ENCODE measurements around the gene RBP7.

Gene RBP7

DNA sequence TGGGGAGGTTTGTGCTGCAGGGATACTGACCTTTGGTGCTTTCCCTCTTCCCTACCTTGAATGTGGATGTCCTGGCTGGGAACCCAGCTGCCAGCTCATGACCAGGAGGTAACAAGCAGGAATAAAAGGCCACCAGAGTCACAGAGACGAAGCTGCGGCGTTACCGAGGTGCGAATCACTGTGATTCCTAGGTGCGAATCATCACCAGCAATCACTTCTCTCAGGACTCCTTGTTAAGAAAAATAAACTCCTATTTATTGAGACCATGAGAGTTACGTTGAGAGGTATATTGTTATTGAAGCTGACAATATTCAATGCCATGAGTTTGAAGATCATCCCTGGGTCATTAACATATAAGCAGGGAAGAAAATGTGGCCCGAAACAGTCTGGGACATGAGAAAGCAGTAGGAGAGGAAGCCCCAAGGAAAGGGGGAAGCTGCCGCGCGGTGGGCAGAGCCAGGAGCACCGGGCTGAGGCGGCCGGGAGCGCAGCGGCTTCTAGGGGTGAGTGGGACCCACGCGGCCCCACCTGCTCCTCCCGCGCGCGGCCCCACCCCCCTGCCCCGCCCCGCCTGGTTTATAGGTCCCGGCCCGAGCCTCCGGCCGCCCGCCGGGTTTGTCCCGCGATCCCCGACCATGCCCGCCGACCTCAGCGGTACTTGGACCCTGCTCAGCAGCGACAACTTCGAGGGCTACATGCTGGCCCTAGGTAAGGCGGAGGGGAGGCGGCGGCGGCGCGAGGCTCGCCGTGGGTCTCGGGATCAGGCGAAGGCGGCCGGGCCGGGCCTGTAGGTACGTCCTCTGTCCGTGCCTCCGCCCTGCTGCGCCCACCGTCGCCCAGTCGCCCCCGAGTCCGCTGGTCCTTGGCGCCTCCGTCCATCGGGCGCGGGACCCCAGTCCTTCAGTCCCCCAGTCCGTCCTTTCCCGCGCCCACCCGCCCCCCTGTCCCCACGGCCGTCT, at the start of gene RBP7:
RBP7 (plus strand) TSS at position 605 of the 959 bp plus-strand sequence; CDS start at position 636, 31 bp downstream.
- DNase-seq (ENCODE audit: low read depth) = no peak
- TF ChIP-seq, protein P1, sequence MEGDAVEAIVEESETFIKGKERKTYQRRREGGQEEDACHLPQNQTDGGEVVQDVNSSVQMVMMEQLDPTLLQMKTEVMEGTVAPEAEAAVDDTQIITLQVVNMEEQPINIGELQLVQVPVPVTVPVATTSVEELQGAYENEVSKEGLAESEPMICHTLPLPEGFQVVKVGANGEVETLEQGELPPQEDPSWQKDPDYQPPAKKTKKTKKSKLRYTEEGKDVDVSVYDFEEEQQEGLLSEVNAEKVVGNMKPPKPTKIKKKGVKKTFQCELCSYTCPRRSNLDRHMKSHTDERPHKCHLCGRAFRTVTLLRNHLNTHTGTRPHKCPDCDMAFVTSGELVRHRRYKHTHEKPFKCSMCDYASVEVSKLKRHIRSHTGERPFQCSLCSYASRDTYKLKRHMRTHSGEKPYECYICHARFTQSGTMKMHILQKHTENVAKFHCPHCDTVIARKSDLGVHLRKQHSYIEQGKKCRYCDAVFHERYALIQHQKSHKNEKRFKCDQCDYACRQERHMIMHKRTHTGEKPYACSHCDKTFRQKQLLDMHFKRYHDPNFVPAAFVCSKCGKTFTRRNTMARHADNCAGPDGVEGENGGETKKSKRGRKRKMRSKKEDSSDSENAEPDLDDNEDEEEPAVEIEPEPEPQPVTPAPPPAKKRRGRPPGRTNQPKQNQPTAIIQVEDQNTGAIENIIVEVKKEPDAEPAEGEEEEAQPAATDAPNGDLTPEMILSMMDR (IDR thresholded peaks at IDR 0.05; ENCODE audit: insufficient read depth, low read depth, low read length, missing control alignments) = no peak
- no peak within 1 kb of the TSS for H3K4me3 ChIP-seq (ENCODE audit: low read depth, low read length)

DNA sequence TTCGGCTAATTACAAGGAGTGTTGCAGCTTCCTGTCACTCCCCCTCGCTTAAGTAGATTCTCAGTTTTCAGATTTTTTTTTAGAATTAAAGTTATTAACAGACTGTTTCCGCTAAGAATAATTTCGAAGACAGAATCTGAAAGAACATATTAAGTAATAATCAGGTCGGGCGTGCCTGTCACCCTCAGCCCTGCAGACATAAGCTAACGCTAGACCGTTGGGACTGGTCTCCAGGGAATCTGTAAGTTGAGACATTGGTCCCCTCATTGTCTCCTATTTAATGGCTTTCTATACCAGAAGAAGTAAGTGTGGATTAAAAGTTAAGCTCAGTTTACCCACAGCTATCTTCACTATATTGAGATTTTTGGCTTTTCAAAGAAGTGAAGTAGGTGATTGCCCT, 39.3 kb upstream of the RBP7 start:
- no peak overlapping the region for H3K4me3 ChIP-seq (ENCODE audit: low read depth, low read length)
- no peak for DNase-seq (ENCODE audit: low read depth)
- TF ChIP-seq, protein P1 (IDR thresholded peaks at IDR 0.05; ENCODE audit: insufficient read depth, low read depth, low read length, missing control alignments) = no peak

DNA sequence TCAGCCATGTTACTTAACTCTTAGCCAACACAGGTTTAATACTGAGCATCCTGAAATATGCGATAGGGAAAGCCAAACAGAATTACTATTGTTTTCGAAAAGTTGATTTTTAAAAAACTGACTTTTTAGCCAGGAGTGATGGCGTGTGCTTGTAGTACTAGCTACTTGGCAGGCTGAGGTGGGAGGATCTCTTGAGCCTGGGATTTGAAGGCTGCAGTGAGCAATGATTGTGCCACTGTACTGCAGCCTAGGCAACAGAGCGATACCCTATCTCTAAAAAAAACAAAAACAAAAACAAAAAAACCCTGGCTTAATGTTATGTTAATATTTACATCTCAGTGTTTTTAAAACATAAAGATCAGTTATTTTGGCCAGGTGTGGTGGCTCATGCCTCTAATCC, 37.0 kb upstream of the RBP7 start:
- no peak for DNase-seq (ENCODE audit: low read depth)
- TF ChIP-seq, protein P1 (IDR thresholded peaks at IDR 0.05; ENCODE audit: insufficient read depth, low read depth, low read length, missing control alignments) = no peak
- H3K4me3 ChIP-seq (ENCODE audit: low read depth, low read length) = no peak overlapping the region

DNA sequence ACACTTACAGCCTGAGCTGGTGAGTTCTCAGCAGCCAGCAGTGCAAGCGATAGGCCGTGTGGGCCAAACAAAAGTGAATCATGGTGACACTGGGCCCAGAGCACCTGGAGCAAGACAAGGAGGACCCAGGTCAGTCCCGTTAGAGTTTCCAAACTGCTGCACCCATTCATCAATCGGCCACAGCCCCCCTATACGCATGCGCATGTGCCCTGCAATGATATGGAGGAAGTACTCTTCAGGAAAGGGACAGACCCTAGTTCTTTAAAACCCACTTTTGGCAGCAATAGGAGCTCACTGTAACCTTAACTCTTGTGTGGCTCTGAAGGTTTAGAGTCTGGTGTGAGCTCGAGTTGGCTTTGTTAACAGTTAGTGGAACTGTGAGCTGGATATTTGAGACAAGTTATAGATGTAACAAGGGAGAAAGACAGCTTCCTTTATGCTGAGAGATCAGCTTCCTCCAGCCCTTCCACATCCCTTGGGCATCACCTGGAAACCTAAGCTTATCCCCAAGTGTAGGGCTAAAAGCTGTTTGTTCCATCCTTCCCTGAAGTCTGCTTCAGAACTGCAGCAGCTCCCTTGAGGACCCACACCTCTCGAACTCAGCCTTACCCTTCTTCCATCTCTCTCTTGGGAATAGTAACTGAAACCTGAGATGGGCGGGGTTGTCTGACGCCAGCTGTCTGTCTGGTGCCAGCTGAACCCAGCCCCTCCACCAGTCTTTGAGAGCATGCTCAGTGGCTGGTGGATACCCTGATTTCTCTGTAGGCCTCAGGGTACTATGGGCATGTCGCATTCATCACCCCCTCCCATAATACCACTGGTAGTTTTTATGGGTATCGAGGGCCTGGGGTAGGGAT, 36.1 kb upstream of the RBP7 start:
- TF ChIP-seq, protein P1 (IDR thresholded peaks at IDR 0.05; ENCODE audit: insufficient read depth, low read depth, low read length, missing control alignments) = no peak
- peak; percentile 61 for DNase-seq (ENCODE audit: low read depth)
- peak overlapping the region; percentile 3 for H3K4me3 ChIP-seq (ENCODE audit: low read depth, low read length)

DNA sequence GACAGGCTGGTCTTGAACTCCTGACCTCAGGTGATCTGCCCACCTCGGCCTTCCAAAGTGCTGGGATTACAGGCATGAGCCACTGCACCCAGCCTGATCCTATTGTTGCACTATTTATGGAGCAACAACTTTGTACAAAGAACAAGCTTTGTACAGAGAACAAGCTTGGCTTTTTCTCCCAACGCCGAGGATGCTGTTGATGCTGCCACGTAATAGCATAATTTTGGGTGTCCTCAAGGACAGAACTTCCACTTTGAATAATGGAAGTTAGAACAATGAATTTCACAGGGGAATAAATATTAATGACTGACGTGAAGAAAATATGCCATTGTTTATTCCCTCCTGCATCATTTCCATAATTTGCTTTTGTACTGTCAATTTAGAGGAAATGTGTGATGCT, 12.8 kb upstream of the RBP7 start:
- DNase-seq (ENCODE audit: low read depth) = no peak
- TF ChIP-seq, protein P1 (IDR thresholded peaks at IDR 0.05; ENCODE audit: insufficient read depth, low read depth, low read length, missing control alignments) = no peak
- no peak overlapping the region for H3K4me3 ChIP-seq (ENCODE audit: low read depth, low read length)

DNA sequence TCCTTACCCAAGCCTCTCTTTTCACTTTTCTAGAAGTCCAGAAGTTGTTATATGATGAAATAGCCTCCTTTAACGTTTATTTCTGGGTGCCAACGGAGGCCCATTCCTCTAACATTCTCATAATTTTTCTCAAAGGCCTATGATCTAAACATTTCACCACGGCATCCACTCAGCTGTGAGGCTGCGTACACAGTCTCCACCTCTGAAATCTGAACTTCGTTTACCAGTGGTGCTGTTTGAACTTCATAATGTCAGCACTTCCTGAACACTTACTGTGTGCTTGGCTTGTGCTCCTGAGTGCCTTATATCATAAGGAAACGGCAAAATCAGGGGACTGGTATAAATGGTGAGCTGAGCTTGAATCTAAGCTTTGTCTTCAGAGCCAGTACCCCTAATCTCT, 12.0 kb upstream of the RBP7 start:
- no peak overlapping the region for H3K4me3 ChIP-seq (ENCODE audit: low read depth, low read length)
- DNase-seq (ENCODE audit: low read depth) = no peak

More for the DNA sequence above, 12.0 kb upstream of the RBP7 start:
- TF ChIP-seq, protein P1 (IDR thresholded peaks at IDR 0.05; ENCODE audit: insufficient read depth, low read depth, low read length, missing control alignments) = no peak

All from GM12865 (cell line).